ENCODE results near the gene KAZN. TPM values are rescaled to one million over a fixed set of nuclear protein-coding genes. Genes with fewer than 3 reads are reported as not detected.

The KAZN gene
- total RNA-seq, result 3.6 and 11.0 TPM in 2 replicates

DNA sequence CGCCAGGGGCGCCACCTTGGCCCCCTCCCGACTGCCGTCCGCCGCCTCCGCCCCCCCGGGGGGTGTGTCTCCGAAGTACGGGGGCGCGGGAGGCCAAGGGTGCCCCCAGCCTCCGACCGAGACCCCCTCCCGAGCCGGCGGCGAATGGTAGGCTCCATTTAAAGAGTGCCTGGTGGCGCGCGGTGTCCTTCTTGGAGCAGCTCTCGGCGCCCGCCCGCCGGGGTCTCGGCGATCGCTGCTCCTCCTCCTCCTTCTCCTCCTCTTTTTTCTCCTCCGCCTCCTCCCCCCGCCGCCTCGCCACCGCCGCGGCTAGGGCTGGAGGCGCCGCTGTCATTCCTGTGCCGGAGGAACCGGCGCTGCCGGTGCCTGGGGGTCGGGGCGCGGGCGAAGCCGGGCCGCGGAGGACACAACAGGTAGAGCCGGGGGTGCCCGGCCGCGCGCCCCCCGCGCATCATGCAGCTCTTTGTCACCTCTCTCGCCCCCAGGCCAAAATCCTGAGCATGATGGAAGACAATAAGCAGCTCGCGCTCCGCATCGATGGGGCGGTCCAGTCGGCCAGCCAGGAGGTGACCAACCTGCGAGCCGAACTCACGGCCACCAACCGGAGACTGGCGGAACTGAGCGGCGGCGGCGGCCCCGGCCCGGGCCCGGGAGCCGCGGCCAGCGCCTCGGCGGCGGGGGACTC, at the start of gene KAZN:
Gene KAZN (plus strand): TSS at position 188 of the 685 bp plus-strand sequence.

DNA sequence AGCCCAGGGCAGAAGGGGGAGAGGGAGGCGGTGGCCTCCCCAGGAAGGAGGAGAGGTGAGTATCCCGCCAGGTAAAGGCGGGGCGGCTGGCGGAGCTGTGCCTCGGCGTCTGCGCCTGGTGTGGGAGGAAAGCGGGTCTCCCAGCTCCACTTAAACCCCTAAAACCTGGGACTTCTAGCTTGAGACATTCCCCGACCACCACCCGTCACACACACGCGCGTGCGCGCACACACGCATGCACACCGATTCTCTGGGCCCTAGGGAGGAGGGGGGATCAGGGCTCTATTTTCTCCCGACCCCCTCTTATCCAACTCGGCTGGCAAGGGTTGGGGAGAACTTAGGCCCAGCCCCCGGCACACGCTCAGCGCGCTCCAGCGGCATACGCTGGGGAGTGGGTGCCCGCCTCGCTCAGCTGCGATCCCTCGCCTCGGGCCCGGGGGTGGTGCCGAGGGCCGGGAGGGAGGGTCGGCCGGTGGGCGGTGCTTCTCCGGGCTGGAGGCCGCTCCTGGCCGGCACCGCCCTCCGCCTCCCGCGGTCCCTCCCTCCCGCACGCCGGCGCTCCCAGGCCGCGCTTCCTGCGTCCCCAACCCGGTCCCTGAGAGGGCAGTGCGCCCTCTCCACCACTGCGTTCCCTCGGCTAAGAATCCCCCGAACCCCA, 554.8 kb downstream of the KAZN start, which contains the start of gene TMEM51:
Gene TMEM51 (plus strand): TSS at position 564 of the 658 bp plus-strand sequence. CDS start 61,341 bp downstream, outside the sequence.

